Raji (cell line): ENCODE data around the gene METRN.

Source experiments
- POLR2A ChIP-seq: IDR thresholded peaks from 2 replicates; pipeline ENCODE4 v1.6.1; 2011; ENCODE audit warnings: low read depth, low read length, control low read depth; ENCODE audit not compliant: insufficient read depth

Gene METRN

DNA sequence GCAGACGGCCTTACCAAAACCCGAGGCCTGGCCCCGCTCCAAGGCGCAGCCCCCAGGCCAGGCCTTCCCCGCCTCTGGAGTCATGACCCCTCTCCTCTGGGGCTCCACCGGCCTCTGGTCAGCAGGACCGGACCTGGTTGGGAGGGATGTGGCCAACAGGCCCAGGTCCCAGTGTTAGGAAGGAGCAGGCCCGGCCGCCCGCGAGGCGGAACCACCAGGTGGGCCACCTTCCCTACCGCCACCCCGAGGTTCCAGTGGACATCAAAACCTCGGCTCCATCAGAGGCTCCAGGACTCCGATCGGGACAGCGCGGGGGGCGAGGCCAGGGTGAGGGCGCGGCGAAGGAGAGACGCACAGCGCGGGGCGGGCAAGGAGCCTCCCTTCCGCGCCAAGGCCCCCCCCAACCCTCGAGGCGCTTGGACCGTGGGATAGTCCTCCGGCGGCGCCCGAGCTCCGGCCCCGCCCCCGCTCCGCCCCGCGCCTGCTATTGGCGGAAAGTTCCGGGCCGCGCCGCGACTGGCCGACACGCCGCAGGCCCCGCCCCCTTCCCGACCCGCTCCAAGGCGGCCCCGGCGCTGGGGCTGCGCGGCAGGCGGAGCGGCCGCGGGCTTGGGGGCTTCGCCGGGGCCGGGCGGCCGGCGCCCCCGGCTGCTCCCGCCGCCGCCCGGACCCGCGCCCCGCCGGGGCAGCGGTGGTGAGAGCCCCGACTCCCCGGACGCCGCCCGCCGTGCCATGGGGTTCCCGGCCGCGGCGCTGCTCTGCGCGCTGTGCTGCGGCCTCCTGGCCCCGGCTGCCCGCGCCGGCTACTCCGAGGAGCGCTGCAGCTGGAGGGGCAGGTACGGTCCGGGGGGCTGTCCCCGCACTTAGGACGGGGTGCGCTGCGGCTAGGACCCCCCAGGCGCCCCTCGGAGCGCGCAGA is at the start of gene METRN:
Gene METRN, plus strand, starts transcription at position 561 of the 919 bp plus-strand sequence. Its CDS starts 172 bp downstream, at position 733.
- no peak; the same call in 1 of the 2 replicates for TF ChIP-seq POLR2A

DNA sequence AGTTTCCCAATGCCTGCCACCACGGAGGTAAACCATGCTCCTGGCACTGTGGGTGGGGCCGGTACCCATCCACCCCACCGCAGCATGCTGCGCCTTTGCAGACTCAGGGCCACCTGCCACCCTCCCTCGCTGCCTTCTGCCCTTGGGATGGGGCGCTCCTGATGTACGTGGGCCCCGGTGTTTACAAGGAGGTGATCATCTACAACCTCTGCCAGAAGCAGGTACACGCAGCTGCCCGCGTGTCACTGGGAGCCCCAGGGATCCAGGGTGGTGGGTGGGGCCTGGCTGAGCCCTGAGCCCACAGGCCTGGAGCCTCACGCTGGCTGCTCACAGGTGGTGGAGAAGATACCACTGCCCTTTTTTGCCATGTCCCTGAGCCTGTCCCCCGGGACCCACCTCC is 48.3 kb upstream of the METRN start:
- no peak for TF ChIP-seq POLR2A

DNA sequence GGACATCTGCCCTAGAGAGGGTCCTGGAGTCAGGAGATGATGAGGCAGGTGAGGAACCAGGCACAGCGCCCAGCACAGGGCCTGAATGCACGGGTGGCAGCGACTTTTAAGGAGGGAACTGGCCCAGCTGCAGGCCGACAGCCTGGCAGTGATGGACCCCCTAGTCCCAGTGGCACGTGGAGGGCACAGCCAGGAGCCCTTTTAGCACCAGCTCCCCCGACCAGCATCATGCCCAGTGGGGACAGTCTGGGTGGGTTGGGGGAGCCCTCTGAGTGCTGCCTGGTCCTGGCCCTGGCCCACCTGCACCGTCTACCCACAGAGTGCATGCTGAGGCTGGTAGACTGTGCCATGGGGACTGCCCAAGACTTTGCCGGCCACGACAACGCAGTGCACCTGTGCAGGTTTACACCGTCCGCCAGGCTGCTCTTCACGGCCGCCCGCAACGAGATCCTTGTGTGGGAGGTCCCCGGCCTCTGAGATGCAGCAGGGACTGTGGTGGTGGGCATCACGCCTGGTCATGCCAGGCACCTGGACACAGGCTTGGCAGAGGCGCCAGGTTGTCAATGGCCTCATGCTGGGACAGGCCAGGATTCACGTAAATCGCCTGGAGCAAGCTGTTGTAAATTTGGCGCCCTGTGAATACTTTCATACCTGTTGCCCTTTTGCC is 47.7 kb upstream of the METRN start:
- TF ChIP-seq POLR2A = no peak

DNA sequence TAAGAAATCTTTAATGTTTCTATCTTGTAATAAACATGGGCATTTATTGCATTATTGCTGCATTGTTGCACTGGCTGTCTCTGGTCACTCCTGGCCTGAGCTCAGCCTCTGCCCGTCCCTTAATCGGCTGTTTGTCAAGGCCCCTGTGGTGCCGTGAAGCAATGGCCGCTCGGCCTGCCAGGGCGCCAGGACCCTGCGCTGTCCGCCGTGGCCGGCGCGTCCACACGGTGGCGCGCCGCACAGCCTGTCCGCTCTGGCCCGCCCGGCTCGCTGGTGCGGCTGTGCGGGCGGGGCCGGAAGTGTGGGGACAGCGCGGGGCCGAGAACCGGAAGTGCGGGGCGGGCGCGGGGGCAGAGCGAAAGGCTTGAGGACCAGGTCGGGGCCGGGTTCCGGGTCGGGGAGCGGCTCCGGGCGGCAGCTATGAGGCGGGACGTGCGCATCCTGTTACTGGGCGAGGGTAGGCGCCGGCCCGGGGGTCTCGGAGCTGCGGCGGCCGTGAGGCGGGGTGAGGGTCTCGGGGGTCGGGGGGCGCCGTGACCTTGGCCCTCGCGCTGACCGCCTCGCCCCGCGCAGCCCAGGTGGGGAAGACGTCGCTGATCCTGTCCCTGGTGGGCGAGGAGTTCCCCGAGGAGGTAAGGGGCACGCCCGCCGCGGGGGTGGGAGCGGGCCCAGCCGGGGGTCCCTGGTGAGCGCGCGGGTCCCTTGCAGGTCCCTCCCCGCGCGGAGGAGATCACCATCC is 47.0 kb upstream of the METRN start, which contains the start of gene RHOT2:
Gene RHOT2, plus strand, starts transcription at position 353 of the 739 bp plus-strand sequence. Its CDS starts 68 bp downstream, at position 421.
- peak; percentile 75 for TF ChIP-seq POLR2A

DNA sequence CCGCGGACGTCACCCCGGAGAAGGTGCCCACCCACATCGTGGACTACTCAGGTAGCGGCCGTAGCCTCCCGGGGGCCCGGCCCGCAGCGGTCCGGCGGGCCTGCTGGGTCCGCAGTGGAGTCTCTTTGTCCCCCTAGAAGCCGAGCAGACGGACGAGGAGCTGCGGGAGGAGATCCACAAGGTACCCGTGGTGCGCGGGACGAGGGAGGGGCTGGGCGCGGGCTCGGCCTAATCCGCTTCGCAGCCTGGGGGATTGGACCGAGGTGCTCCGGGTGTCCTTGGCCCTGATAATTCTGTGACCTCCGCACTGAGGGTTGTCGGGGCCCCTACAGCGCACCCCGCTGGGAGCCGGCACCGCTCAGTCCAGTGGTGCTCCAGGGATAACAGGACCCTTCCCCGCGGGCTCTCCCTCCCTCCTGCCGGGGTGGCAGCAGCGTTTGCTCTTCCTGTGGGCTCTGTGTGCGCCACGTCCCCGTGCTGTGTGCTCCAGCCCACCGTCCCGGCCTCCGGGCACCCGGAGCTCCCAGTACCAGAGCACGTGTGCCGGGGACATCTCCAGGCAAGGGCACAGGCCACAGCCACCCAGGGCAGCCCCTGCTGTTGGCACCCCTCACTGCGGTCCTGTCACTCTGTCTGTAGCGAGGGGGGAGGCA is 46.3 kb upstream of the METRN start:
- TF ChIP-seq POLR2A = no peak

DNA sequence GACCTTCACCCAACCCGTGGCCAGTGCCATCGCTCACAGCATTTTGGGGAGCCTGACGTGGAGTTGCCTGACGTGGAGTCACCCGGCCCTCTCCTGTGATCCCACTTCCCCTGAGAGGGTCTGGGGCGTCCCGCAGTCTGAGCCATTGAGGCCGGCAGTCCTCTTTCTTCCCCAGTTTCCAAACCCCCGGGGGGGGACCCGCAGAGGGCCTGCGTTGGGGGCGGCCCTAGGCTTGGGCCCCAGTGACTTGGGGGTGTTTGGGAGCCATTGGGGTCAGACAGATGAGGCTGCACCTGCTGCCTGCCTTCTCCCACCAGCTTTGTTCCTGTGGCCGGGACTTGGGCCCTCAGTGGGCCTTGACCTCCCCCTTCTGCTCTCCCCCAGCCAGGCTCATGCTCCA is 45.3 kb upstream of the METRN start:
- no peak for TF ChIP-seq POLR2A

DNA sequence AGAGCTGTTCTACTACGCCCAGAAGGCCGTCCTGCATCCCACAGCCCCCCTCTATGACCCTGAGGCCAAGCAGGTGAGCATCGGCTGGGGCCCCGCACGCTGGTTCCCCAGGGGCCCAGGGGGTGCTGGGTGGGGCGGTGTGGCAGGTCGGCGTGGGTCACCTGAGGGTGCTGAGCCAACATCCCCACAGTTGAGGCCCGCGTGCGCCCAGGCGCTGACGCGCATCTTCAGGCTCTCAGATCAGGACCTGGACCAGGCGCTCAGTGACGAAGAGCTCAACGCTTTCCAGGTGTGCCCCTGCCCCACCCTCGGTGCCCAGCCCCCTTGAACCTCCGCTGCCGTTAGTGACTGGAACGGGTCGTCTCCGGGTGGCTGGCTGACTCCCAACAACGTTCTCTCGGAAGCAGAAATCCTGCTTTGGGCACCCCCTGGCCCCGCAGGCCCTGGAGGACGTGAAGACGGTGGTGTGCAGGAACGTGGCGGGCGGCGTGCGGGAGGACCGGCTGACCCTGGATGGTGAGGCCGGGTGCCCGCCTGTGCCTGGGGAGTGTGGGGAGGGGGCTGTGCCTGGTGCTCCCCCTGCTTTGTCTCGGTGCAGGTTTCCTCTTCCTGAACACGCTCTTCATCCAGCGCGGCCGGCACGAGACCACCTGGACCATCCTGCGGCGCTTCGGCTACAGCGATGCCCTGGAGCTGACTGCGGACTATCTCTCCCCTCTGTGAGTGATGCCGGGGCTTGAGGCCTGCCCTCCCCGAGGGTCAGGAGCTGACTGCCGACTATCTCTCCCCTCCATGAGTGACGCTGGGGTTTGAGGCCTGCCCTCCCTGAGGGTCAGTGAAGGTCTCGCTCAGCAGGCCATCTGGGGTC is 44.2 kb upstream of the METRN start:
- no peak for TF ChIP-seq POLR2A

DNA sequence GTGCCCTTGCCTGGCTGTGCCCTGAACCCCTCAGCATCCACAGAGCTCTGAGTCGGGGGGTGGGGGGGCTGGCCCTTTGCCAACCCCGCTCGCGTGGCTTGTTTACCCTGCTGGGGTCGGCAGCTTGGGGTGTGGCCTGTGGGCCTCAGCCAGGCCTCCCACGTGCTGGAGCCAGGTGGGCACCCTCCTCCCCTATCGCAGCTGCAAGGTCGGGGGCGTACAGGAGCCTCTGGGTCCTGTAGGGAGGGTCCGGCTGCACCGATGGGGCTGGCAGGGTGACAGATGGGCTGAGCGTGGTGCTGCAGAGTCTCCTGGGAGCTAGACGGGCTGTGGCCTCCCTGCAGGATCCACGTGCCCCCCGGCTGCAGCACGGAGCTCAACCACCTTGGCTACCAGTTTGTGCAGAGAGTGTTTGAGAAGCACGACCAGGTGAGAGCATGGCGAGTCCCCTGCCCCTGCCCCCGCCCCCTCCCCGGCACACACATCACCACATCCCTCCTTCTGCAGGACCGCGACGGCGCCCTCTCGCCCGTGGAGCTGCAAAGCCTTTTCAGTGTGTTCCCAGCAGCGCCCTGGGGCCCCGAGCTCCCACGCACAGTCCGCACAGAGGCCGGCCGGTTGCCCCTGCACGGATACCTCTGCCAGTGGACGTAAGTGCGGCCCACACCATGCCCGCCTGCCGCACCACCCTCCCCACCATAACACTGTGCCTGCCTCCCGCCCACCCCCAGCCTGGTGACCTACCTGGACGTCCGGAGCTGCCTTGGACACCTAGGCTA is 43.4 kb upstream of the METRN start:
- no peak for TF ChIP-seq POLR2A

DNA sequence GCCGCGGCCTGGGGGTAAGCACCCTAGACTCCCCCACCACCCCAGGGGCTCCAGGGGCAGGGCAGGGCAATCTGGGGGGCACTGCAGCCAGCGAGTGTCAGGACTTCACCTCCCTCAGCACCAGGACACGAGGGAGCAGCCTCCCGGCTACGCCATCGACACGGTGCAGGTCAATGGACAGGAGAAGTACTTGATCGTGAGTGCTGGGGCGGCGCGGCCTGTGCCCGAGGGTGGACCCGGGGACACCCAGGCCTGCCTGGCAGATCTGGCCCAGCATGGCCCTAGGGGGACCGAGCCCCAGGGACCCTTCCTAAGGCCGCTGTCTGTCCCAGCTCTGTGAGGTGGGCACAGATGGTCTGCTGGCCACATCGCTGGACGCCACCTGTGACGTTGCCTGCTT is 42.5 kb upstream of the METRN start:
- no peak for TF ChIP-seq POLR2A

DNA sequence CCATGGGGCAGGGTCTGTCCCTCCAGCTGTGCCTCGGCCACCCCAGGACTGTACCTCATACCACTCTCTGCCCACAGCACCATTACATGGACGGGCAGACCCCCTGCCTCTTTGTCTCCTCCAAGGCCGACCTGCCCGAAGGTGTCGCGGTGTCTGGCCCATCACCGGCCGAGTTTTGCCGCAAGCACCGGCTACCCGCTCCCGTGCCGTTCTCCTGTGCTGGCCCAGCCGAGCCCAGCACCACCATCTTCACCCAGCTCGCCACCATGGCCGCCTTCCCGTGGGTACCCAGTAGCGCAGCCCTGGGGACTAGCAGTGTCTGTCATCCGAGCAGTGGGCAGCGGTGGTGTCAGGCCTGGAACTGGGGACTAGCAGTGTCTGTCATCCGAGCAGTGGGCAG is 42.1 kb upstream of the METRN start:
- no peak for TF ChIP-seq POLR2A

DNA sequence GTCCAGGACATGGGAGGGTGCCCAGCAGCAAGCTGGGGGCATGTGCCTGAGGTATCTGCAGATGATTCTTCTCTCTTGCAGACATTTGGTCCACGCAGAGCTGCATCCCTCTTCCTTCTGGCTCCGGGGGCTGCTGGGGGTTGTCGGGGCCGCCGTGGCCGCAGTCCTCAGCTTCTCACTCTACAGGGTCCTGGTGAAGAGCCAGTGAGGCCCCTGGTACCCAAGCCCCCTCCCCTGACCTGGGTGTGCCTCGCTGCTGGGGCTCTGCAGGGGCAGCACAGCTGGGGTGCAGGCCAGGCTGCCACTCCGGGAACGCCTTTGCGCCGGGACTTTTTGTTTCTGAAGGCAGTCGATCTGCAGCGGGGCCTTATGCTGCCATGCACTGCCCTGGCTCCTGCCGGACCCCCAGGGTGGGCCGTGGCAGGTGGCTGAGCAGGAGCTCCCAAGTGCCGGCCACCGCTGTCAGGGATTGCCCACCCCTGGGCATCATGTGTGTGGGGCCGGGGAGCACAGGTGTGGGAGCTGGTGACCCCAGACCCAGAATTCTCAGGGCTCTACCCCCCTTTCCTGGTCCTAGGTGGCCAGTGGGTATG is 41.4 kb upstream of the METRN start:
- no peak for TF ChIP-seq POLR2A

DNA sequence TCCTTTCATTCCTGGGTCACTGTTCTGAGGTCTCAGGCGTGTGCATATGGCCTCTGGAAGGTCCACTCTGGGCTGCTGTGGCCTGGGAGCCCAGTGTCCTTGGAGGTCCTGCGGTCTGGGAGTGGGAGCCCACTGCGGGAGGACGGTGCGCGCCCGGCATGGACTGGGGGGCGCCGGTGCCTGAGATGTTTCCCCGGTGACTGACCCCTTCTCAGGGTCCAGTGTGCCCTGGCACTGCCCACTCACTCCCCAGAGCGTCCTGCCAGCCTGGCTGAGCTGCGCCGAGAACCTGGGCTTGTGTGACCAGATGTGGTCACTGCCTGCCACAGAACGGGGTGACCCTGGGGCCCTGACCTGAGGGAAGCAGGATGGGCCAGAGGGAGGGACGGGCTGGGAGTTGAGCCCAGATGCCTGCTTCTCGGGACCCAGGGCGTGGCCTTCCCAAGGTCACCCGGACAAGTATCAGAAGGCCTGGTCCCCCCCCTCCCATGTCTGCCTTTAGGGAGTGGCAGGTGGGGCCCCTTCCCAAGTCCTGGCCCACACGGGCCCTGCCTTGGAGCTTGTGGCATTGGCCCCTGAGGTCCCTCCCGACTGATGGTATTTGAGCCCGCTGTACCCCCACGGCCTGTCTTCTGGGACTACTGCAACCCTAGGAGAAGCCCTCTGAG is 40.6 kb upstream of the METRN start:
- no peak for TF ChIP-seq POLR2A

DNA sequence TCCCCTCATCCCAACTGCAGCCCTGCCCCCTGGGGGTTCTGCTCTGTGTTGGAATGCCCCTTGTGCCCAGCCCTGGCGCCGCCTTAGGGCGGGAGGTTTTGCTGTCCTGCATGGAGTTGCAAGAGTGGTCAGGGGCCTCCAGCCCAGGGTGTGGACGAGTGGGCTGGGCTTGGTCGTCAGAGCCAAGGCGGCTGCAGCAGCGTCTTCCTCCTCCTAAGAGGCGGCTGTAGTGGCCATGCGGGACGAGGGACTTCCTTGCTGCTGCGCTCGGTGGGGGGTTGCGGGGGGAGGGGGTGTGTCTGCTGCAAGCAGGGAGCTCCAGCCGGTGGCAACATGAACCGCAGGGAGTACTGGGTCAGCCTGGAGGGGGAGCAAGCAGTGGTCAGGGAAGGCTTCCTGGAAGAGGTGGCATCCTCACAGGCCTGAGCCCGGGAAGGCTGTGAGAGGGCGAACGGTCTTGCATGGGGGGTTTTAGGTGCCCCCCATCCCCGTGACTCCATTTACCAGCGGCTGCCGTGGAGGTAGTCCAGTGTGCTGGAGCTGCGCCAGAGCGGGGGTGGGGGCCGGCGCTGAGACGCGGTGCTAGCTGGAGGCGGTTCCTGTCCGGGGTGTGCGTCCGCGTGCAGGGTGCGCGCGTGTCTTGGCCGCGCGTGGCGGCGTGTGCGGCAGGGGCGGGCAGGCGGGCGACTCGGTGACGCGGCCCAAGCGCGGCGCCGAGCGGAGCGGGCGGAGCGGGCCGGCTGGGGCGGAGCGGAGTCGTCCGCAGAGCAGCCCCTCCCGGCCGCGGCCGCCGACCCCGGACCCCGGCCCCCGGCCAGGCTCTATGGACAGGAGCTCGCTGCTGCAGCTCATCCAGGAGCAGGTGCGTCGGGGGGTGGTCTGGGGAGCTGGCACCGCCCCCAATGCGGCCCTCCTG is 39.7 kb upstream of the METRN start, which contains the start of gene RHBDL1:
Gene RHBDL1, plus strand, starts transcription at position 704 of the 916 bp plus-strand sequence. Its CDS starts 120 bp downstream, at position 824.
- TF ChIP-seq POLR2A = no peak
